ENCODE results near the gene LRRN2. TPM values are rescaled to one million over a fixed set of nuclear protein-coding genes. Genes with fewer than 3 reads are reported as not detected.
"Not testable (repeated sequence)": the region's sequence is repeated elsewhere in the genome, so short reads cannot be mapped to it uniquely, and the experiment has no call there.

The LRRN2 gene
- total RNA-seq, result 10 to 100 TPM in 3 of 8 experiments, 1 to 10 TPM in 3, under 1 TPM in 2; 0.70 to 24.4 (median 6.0) TPM

- peak; percentile 72 to 83 (median 76) for ATAC-seq (replicated peaks in 6 of 8)
- in situ Hi-C loops (cut with MboI; ENCODE audit: low pct_unique_long_range_greater_than_20kb in 2 of 9, low sequenced_read_pairs in 9 of 9, unreplicated experiment in 9 of 9), result no loop called here
- Histone ChIP-seq H3K27ac (no peak within 1 kb of the TSS), H3K4me1 (replicated peaks in 1 of 2) (peaks cover 24 to 26% of the 10 kb centered on the region in 2 donors), H3K4me3 (peak within 1 kb of the TSS; percentile 40 to 49 (median 47))
- 0 to 40% (median 5%) methylated on average over 1 to 24 of the region's 84 CpGs; no CpG with 5 or more reads in 5 of the 10 experiments for WGBS, 10 experiments
These were observed at the start of gene LRRN2 for GRCh38 chr1:204685236-204686006. Gene LRRN2, minus strand, starts transcription at chr1:204685738. Its CDS starts 65,746 bp downstream, at chr1:204619992.

GRCh38 chr1:204735042-204735441 is 49.5 kb upstream of the LRRN2 start:
- Histone ChIP-seq H3K4me3 (no peak overlapping the region), H3K4me1 (replicated peaks in 1 of 2) (peaks cover 11 to 24% of the 10 kb centered on the region in 2 donors), H3K27ac (no peak overlapping the region)
- in situ Hi-C loops (cut with MboI; ENCODE audit: low pct_unique_long_range_greater_than_20kb in 2 of 9, low sequenced_read_pairs in 9 of 9, unreplicated experiment in 9 of 9), result no loop called here
- no peak for ATAC-seq (replicated peaks in 6 of 8)

- Histone ChIP-seq H3K4me3 (no peak overlapping the region), H3K4me1 (replicated peaks in 1 of 2) (peaks cover 11 to 24% of the 10 kb centered on the region in 2 donors), H3K27ac (no peak overlapping the region)
- in situ Hi-C loops (cut with MboI; ENCODE audit: low pct_unique_long_range_greater_than_20kb in 2 of 9, low sequenced_read_pairs in 9 of 9, unreplicated experiment in 9 of 9), result no loop called here
- WGBS, 10 experiments, result 17 to 86% (median 76%) methylated on average over 1 to 12 of the region's 12 CpGs; no CpG with 5 or more reads in 1 of the 10 experiments
- peak in 2 of 8 experiments; percentile 11 to 12 for ATAC-seq (replicated peaks in 6 of 8)
These were observed 48.5 kb upstream of the LRRN2 start for GRCh38 chr1:204733869-204734596.

- H3K4me1 ChIP-seq (replicated peaks in 1 of 2), result peaks cover 11 to 24% of the 10 kb centered on the region in 2 donors
- H3K27ac ChIP-seq, result no peak overlapping the region
- in situ Hi-C loops (cut with MboI; ENCODE audit: low pct_unique_long_range_greater_than_20kb in 2 of 9, low sequenced_read_pairs in 9 of 9, unreplicated experiment in 9 of 9), result no loop called here
- no peak overlapping the region for H3K4me3 ChIP-seq
- ATAC-seq (replicated peaks in 6 of 8), result peak in 5 of 8 experiments; percentile 52 to 87 (median 70)
- 40 to 73% (median 44%) methylated on average over 2 to 3 of the region's 4 CpGs; no CpG with 5 or more reads in 7 of the 10 experiments for WGBS, 10 experiments
These were observed 47.8 kb upstream of the LRRN2 start for GRCh38 chr1:204733289-204733688.

GRCh38 chr1:204731985-204732575 is 46.5 kb upstream of the LRRN2 start:
- H3K27ac ChIP-seq, result no peak overlapping the region
- H3K4me1 ChIP-seq (replicated peaks in 1 of 2), result peaks cover 11 to 24% of the 10 kb centered on the region in 2 donors
- 25 to 92% (median 69%) methylated on average over 1 to 5 of the region's 5 CpGs for WGBS, 10 experiments
- ATAC-seq (replicated peaks in 6 of 8), result peak in 7 of 8 experiments; percentile 34 to 91 (median 60)
- in situ Hi-C loops (cut with MboI; ENCODE audit: low pct_unique_long_range_greater_than_20kb in 2 of 9, low sequenced_read_pairs in 9 of 9, unreplicated experiment in 9 of 9), result no loop called here
- H3K4me3 ChIP-seq, result no peak overlapping the region

- Histone ChIP-seq H3K4me1 (replicated peaks in 1 of 2) (peaks cover 11 to 24% of the 10 kb centered on the region in 2 donors), H3K4me3 (no peak overlapping the region), H3K27ac (no peak overlapping the region)
- WGBS, 10 experiments, result 10 to 91% (median 80%) methylated on average over 2 to 6 of the region's 6 CpGs; no CpG with 5 or more reads in 2 of the 10 experiments
- no peak for ATAC-seq (replicated peaks in 6 of 8)
- in situ Hi-C loops (cut with MboI; ENCODE audit: low pct_unique_long_range_greater_than_20kb in 2 of 9, low sequenced_read_pairs in 9 of 9, unreplicated experiment in 9 of 9), result no loop called here
These were observed 46.0 kb upstream of the LRRN2 start for GRCh38 chr1:204731509-204731908.

GRCh38 chr1:204730826-204731459 is 45.4 kb upstream of the LRRN2 start:
- H3K4me3 ChIP-seq, result no peak overlapping the region
- no peak overlapping the region for H3K27ac ChIP-seq
- in situ Hi-C loops (cut with MboI; ENCODE audit: low pct_unique_long_range_greater_than_20kb in 2 of 9, low sequenced_read_pairs in 9 of 9, unreplicated experiment in 9 of 9), result no loop called here
- peaks cover 11 to 24% of the 10 kb centered on the region in 2 donors for H3K4me1 ChIP-seq (replicated peaks in 1 of 2)
- WGBS, 10 experiments, result 8 to 100% (median 77%) methylated on average over 2 to 9 of the region's 9 CpGs; no CpG with 5 or more reads in 2 of the 10 experiments
- no peak for ATAC-seq (replicated peaks in 6 of 8)

GRCh38 chr1:204729516-204729915 is 44.0 kb upstream of the LRRN2 start:
- WGBS, 10 experiments, result 37 to 100% (median 91%) methylated on average over 3 to 7 of the region's 7 CpGs; no CpG with 5 or more reads in 3 of the 10 experiments
- H3K4me1 ChIP-seq (replicated peaks in 1 of 2), result peaks cover 11 to 24% of the 10 kb centered on the region in 2 donors
- in situ Hi-C loops (cut with MboI; ENCODE audit: low pct_unique_long_range_greater_than_20kb in 2 of 9, low sequenced_read_pairs in 9 of 9, unreplicated experiment in 9 of 9), result no loop called here

GRCh38 chr1:204728456-204728855 is 42.9 kb upstream of the LRRN2 start:
- Histone ChIP-seq H3K27ac (no peak overlapping the region), H3K4me3 (no peak overlapping the region), H3K4me1 (replicated peaks in 1 of 2) (peaks cover 9 to 20% of the 10 kb centered on the region in 2 donors)
- no peak for ATAC-seq (replicated peaks in 6 of 8)
- in situ Hi-C loops (cut with MboI; ENCODE audit: low pct_unique_long_range_greater_than_20kb in 2 of 9, low sequenced_read_pairs in 9 of 9, unreplicated experiment in 9 of 9), result no loop called here
- 8 to 81% (median 51%) methylated on average over 1 to 3 of the region's 3 CpGs; no CpG with 5 or more reads in 1 of the 10 experiments for WGBS, 10 experiments

More at GRCh38 chr1:204729516-204729915, 44.0 kb upstream of the LRRN2 start:
- H3K27ac ChIP-seq, result no peak overlapping the region
- H3K4me3 ChIP-seq, result no peak overlapping the region
- ATAC-seq (replicated peaks in 6 of 8), result no peak

GRCh38 chr1:204728045-204728444 is 42.5 kb upstream of the LRRN2 start:
- no peak for ATAC-seq (replicated peaks in 6 of 8)
- Histone ChIP-seq H3K4me3 (no peak overlapping the region), H3K4me1 (replicated peaks in 1 of 2) (peaks cover 5 to 16% of the 10 kb centered on the region in 2 donors), H3K27ac (no peak overlapping the region)
- in situ Hi-C loops (cut with MboI; ENCODE audit: low pct_unique_long_range_greater_than_20kb in 2 of 9, low sequenced_read_pairs in 9 of 9, unreplicated experiment in 9 of 9), result no loop called here
- WGBS, 10 experiments, result 0 to 72% (median 48%) methylated on average over 1 to 3 of the region's 3 CpGs; no CpG with 5 or more reads in 1 of the 10 experiments

- ATAC-seq (replicated peaks in 6 of 8); H3K4me1 ChIP-seq (replicated peaks in 1 of 2); in situ Hi-C loops (cut with MboI; ENCODE audit: low pct_unique_long_range_greater_than_20kb in 2 of 9, low sequenced_read_pairs in 9 of 9, unreplicated experiment in 9 of 9); H3K27ac ChIP-seq; H3K4me3 ChIP-seq: not testable (repeated sequence)
- 17 to 100% (median 90%) methylated on average over 1 to 6 of the region's 6 CpGs; no CpG with 5 or more reads in 1 of the 10 experiments for WGBS, 10 experiments
These were observed 41.9 kb upstream of the LRRN2 start for GRCh38 chr1:204727438-204727837.

- Histone ChIP-seq H3K27ac (no peak overlapping the region), H3K4me1 (replicated peaks in 1 of 2) (peaks cover 7 to 9% of the 10 kb centered on the region in 2 donors), H3K4me3 (no peak overlapping the region)
- in situ Hi-C loops (cut with MboI; ENCODE audit: low pct_unique_long_range_greater_than_20kb in 2 of 9, low sequenced_read_pairs in 9 of 9, unreplicated experiment in 9 of 9), result no loop called here
- ATAC-seq (replicated peaks in 6 of 8), result peak in 3 of 8 experiments; percentile 20 to 68 (median 28)
- WGBS, 10 experiments, result 0 to 67% (median 34%) methylated on average over 1 of the region's 1 CpG; no CpG with 5 or more reads in 4 of the 10 experiments
These were observed 40.9 kb upstream of the LRRN2 start for GRCh38 chr1:204726478-204726877.
